Activated CD4-positive, CD25-positive, alpha-beta regulatory T cell treated with anti-CD3 and anti-CD28 coated beads, Interleukin-2, amount 50 U/mL, for 72 hours (primary cell): ENCODE measurements around the gene SFXN3.

Source experiments
- DNase-seq: peaks from one replicate; pipeline ENCODE4 v3.0.0; 2021

SFXN3 gene

GRCh38 chr10:101000127-101000914, 30.7 kb upstream of the SFXN3 start:
- no peak for DNase-seq

- no peak for DNase-seq
Observed at GRCh38 chr10:101000915-101001658, 29.9 kb upstream of the SFXN3 start.

- DNase-seq = no peak
Observed at GRCh38 chr10:101001659-101002035, 29.4 kb upstream of the SFXN3 start.

- no peak for DNase-seq
Observed at GRCh38 chr10:101002456-101002855, 28.6 kb upstream of the SFXN3 start.

- no peak for DNase-seq
Observed at GRCh38 chr10:101003639-101004206, 27.3 kb upstream of the SFXN3 start.

- no peak for DNase-seq
Observed at GRCh38 chr10:101005361-101005760, 25.7 kb upstream of the SFXN3 start.

- no peak for DNase-seq
Observed at GRCh38 chr10:101005869-101006567, 25.0 kb upstream of the SFXN3 start.

- DNase-seq = no peak
Observed at GRCh38 chr10:101006593-101007098, 24.4 kb upstream of the SFXN3 start.

GRCh38 chr10:101007099-101007711, 23.8 kb upstream of the SFXN3 start:
- DNase-seq = no peak

GRCh38 chr10:101007915-101008822, 22.9 kb upstream of the SFXN3 start:
- DNase-seq = no peak

GRCh38 chr10:101008823-101009423, 22.1 kb upstream of the SFXN3 start:
- DNase-seq = no peak

- DNase-seq = no peak
Observed at GRCh38 chr10:101010329-101010728, 20.7 kb upstream of the SFXN3 start.

GRCh38 chr10:101011517-101012423, 19.3 kb upstream of the SFXN3 start:
- DNase-seq = no peak

- peak; percentile 78 for DNase-seq
Observed at GRCh38 chr10:101012525-101013364, 18.3 kb upstream of the SFXN3 start.

- DNase-seq = no peak
Observed at GRCh38 chr10:101013365-101013825, 17.6 kb upstream of the SFXN3 start.

GRCh38 chr10:101014230-101014884, 16.7 kb upstream of the SFXN3 start:
- peak; percentile 85 for DNase-seq

GRCh38 chr10:101014966-101015581, 16.0 kb upstream of the SFXN3 start:
- DNase-seq = no peak

- no peak for DNase-seq
Observed at GRCh38 chr10:101015582-101015973, 15.5 kb upstream of the SFXN3 start.
